ENCODE measurements around the gene THAP12.
"Not testable (repeated sequence)": the region's sequence is repeated elsewhere in the genome, so short reads cannot be mapped to it uniquely, and the experiment has no call there.

Gene THAP12

GRCh38 chr11:76380977-76381719 lies at the start of gene THAP12, which contains the start of gene GVQW3:
TSS of gene THAP12 (minus strand) at chr11:76381132. CDS start at chr11:76380836, 296 bp downstream.
TSS of gene GVQW3 (plus strand) at chr11:76381323. CDS start at chr11:76381829, 506 bp downstream.
- peak; percentile 94 for DNase-seq (ENCODE audit: low read depth)

- no peak for DNase-seq (ENCODE audit: low read depth)
Observed at GRCh38 chr11:76426660-76427059, 45.7 kb upstream of the THAP12 start.

- no peak for DNase-seq (ENCODE audit: low read depth)
Observed at GRCh38 chr11:76424891-76425290, 44.0 kb upstream of the THAP12 start.

GRCh38 chr11:76424379-76424778 lies 43.4 kb upstream of the THAP12 start:
- DNase-seq (ENCODE audit: low read depth), result no peak

GRCh38 chr11:76419896-76420295 lies 39.0 kb upstream of the THAP12 start:
- DNase-seq (ENCODE audit: low read depth), result no peak

GRCh38 chr11:76415073-76415472 lies 34.1 kb upstream of the THAP12 start:
- no peak for DNase-seq (ENCODE audit: low read depth)

GRCh38 chr11:76410851-76411357 lies 30.0 kb upstream of the THAP12 start:
- DNase-seq (ENCODE audit: low read depth), result no peak

GRCh38 chr11:76408171-76408965 lies 27.4 kb upstream of the THAP12 start:
- no peak for DNase-seq (ENCODE audit: low read depth)

GRCh38 chr11:76406359-76406758 lies 25.4 kb upstream of the THAP12 start:
- no peak for DNase-seq (ENCODE audit: low read depth)

GRCh38 chr11:76401484-76401883 lies 20.6 kb upstream of the THAP12 start:
- DNase-seq (ENCODE audit: low read depth), result not testable (repeated sequence)

GRCh38 chr11:76400967-76401366 lies 20.0 kb upstream of the THAP12 start:
- no peak for DNase-seq (ENCODE audit: low read depth)

GRCh38 chr11:76397383-76397782 lies 16.5 kb upstream of the THAP12 start:
- DNase-seq (ENCODE audit: low read depth), result no peak

- DNase-seq (ENCODE audit: low read depth), result no peak
Observed at GRCh38 chr11:76395296-76395695, 14.4 kb upstream of the THAP12 start.

GRCh38 chr11:76394411-76394810 lies 13.5 kb upstream of the THAP12 start:
- no peak for DNase-seq (ENCODE audit: low read depth)

GRCh38 chr11:76392870-76393269 lies 11.9 kb upstream of the THAP12 start:
- DNase-seq (ENCODE audit: low read depth), result no peak

GRCh38 chr11:76391811-76392475 lies 11.0 kb upstream of the THAP12 start:
- no peak for DNase-seq (ENCODE audit: low read depth)

- DNase-seq (ENCODE audit: low read depth), result no peak
Observed at GRCh38 chr11:76391021-76391420, 10.1 kb upstream of the THAP12 start.

- DNase-seq (ENCODE audit: low read depth), result no peak
Observed at GRCh38 chr11:76388408-76388807, 7.5 kb upstream of the THAP12 start.

- DNase-seq (ENCODE audit: low read depth), result no peak
Observed at GRCh38 chr11:76385903-76386302, 5.0 kb upstream of the THAP12 start.

GRCh38 chr11:76382209-76382608 lies 1.3 kb upstream of the THAP12 start:
- DNase-seq (ENCODE audit: low read depth), result no peak

- DNase-seq (ENCODE audit: low read depth), result peak; percentile 52
Observed at GRCh38 chr11:76380159-76380976, 564 bp downstream of the THAP12 start.

GRCh38 chr11:76379807-76380158 lies 1.1 kb downstream of the THAP12 start:
- DNase-seq (ENCODE audit: low read depth), result no peak

Data from stimulated activated CD8-positive, alpha-beta memory T cell treated with anti-CD3 and anti-CD28 coated beads, Interleukin-4, amount 100 ng/mL, for 24 hours (primary cell).